A673 (cell line): ENCODE data around the gene SRSF5.

Experiments
- EZH2 ChIP-seq: fragments of 200-600 bp; sonication (generic); IDR thresholded peaks from 2 replicates; pipeline ENCODE4 v1.6.1; 2017; ENCODE audit warnings: borderline replicate concordance, low read depth, mild to moderate bottlenecking, mixed read lengths, antibody characterized with exemption, low read length; ENCODE audit not compliant: poor library complexity, severe bottlenecking
- TF ChIP-seq, protein P1 (sequence below): fragments of 300-800, 200-600 bp; sonication (generic); conservative IDR thresholded peaks from 2 replicates; pipeline ENCODE4 v1.5.1; 2017; ENCODE audit warnings: low read depth, mild to moderate bottlenecking, antibody characterized with exemption, low read length, moderate library complexity, mixed read lengths

GRCh38 chr14:69760810-69761209, 6.1 kb upstream of the SRSF5 start:
- TF ChIP-seq, protein P1, sequence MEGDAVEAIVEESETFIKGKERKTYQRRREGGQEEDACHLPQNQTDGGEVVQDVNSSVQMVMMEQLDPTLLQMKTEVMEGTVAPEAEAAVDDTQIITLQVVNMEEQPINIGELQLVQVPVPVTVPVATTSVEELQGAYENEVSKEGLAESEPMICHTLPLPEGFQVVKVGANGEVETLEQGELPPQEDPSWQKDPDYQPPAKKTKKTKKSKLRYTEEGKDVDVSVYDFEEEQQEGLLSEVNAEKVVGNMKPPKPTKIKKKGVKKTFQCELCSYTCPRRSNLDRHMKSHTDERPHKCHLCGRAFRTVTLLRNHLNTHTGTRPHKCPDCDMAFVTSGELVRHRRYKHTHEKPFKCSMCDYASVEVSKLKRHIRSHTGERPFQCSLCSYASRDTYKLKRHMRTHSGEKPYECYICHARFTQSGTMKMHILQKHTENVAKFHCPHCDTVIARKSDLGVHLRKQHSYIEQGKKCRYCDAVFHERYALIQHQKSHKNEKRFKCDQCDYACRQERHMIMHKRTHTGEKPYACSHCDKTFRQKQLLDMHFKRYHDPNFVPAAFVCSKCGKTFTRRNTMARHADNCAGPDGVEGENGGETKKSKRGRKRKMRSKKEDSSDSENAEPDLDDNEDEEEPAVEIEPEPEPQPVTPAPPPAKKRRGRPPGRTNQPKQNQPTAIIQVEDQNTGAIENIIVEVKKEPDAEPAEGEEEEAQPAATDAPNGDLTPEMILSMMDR = no peak
- no peak for TF ChIP-seq EZH2
